Gastrocnemius medialis (tissue), 4 donors: Measurements from ENCODE around the gene F2RL2.

Experiments used
- CTCF ChIP-seq, 5 experiments: fragments of 450-650 bp in 3 of 5; fragments of 200-600 bp in 2 of 5; sonication (generic) in 2 of 5; IDR thresholded peaks in 4 of 5; conservative IDR thresholded peaks in 1 of 5; 1 replicate in 4 of 5; 2 replicates in 1 of 5; pipeline ENCODE4 v1.5.1; 2016 to 2019; ENCODE audit warnings: antibody characterized with exemption in 5 of 5, mild to moderate bottlenecking in 3 of 5, moderate library complexity in 3 of 5
- POLR2A ChIP-seq, 2 donors: fragments of 450-650 bp; IDR thresholded peaks; one replicate each; pipeline ENCODE4 v1.6.1; 2017; ENCODE audit warnings: antibody characterized with exemption in 2 of 2, mild to moderate bottlenecking in 2 of 2, moderate library complexity in 2 of 2

GRCh38 chr5:76601470-76601869 is 21.7 kb downstream of the F2RL2 start:
- peak in 4 of 5 experiments; percentile 44 to 53 (median 48) for TF ChIP-seq CTCF (IDR thresholded peaks at IDR 0.05 in 4 of 5, conservative IDR thresholded peaks at IDR 0.05 in 1 of 5)
- no peak for TF ChIP-seq POLR2A (IDR thresholded peaks at IDR 0.05)
